HEK293 (cell line): ENCODE data around the gene SYNGR4.

Experiments
- CTCF ChIA-PET: fragments of 350-600 bp; formaldehyde crosslinking; extraction: SDS; loops from one replicate; lab custom pipeline; 2021; ENCODE audit warnings: antibody characterized with exemption; lab: Yijun Ruan, JAX
- POLR2A ChIA-PET: fragments of 300-600 bp; formaldehyde crosslinking; extraction: SDS; loops from one replicate; lab custom pipeline; 2020; ENCODE audit warnings: antibody characterized with exemption, inconsistent platforms; lab: Yijun Ruan, JAX
- H3K27ac ChIP-seq: fragments of 200-500 bp; sonication (Bioruptor generic); 2 replicates; pipeline ENCODE4 v1.5.1; 2014; ENCODE audit warnings: low read depth, low read length, control low read depth, inconsistent platforms; ENCODE audit errors: extremely low read depth
- H3K36me3 ChIP-seq, 2 experiments: fragments of 200-500 bp in 1 of 2; sonication (Bioruptor generic) in 1 of 2; 1 replicate in 1 of 2; 2 replicates in 1 of 2; pipeline ENCODE4 v1.5.1; 2014 to 2017; ENCODE audit warnings: inconsistent platforms in 2 of 2, low read length in 2 of 2; ENCODE audit not compliant: control insufficient read depth in 2 of 2, insufficient read depth in 1 of 2
- H3K4me1 ChIP-seq: fragments of 200-500 bp; sonication (Bioruptor generic); 2 replicates; pipeline ENCODE4 v1.5.1; 2014; ENCODE audit warnings: mild to moderate bottlenecking, low read length, inconsistent platforms; ENCODE audit not compliant: control insufficient read depth, insufficient read depth
- H3K4me3 ChIP-seq: 2 replicates; pipeline ENCODE4 v1.5.1; 2011; ENCODE audit warnings: low read depth, mild to moderate bottlenecking, control low read depth, low read length, moderate library complexity
- H3K9me3 ChIP-seq: fragments of 200-500 bp; sonication (Bioruptor generic); 2 replicates; pipeline ENCODE4 v1.5.1; 2014; ENCODE audit warnings: low read depth, low read length, inconsistent platforms; ENCODE audit not compliant: control insufficient read depth, insufficient read depth
- EGR2 ChIP-seq: fragments of 450-650 bp; formaldehyde crosslinking; IDR thresholded peaks from 2 replicates; pipeline ENCODE4 v1.5.1; 2016; ENCODE audit warnings: low read depth, missing biosample characterization, missing genetic modification characterization
- GLI2 ChIP-seq: fragments of 450-650 bp; formaldehyde crosslinking; IDR thresholded peaks from 2 replicates; pipeline ENCODE4; 2017; ENCODE audit warnings: missing biosample characterization, missing genetic modification characterization, low read depth, borderline replicate concordance
- GLI4 ChIP-seq: fragments of 450-650 bp; formaldehyde crosslinking; IDR thresholded peaks from 2 replicates; pipeline ENCODE4 v1.5.1; 2016; ENCODE audit warnings: missing biosample characterization, missing genetic modification characterization
- HOXA7 ChIP-seq: sonication (generic); formaldehyde crosslinking; IDR thresholded peaks from 2 replicates; pipeline ENCODE4 v1.8.1; 2022; ENCODE audit warnings: missing genetic modification reagents, borderline replicate concordance
- KLF9 ChIP-seq: fragments of 450-650 bp; formaldehyde crosslinking; IDR thresholded peaks from 2 replicates; pipeline ENCODE4 v1.5.1; 2016; ENCODE audit warnings: missing biosample characterization, missing genetic modification characterization, low read depth
- REPIN1 ChIP-seq: fragments of 450-650 bp; formaldehyde crosslinking; IDR thresholded peaks from 2 replicates; pipeline ENCODE4 v1.5.1; 2017; ENCODE audit warnings: missing biosample characterization, missing genetic modification characterization, low read depth
- ZBTB20 ChIP-seq: fragments of 450-650 bp; formaldehyde crosslinking; IDR thresholded peaks from 2 replicates; pipeline ENCODE4 v1.5.1; 2016; ENCODE audit warnings: missing biosample characterization, missing genetic modification characterization
- ZEB2 ChIP-seq: fragments of 450-650 bp; formaldehyde crosslinking; IDR thresholded peaks from 2 replicates; pipeline ENCODE4 v1.5.1; 2016; ENCODE audit warnings: missing biosample characterization, missing genetic modification characterization
- ZFHX2 ChIP-seq: fragments of 450-650 bp; formaldehyde crosslinking; conservative IDR thresholded peaks from 2 replicates; pipeline ENCODE4 v1.5.1; 2016; ENCODE audit warnings: missing biosample characterization, missing genetic modification characterization
- ZFP37 ChIP-seq: fragments of 450-650 bp; formaldehyde crosslinking; IDR thresholded peaks from 2 replicates; pipeline ENCODE4 v1.5.1; 2016; ENCODE audit warnings: missing biosample characterization, missing genetic modification characterization
- ZNF10 ChIP-seq: fragments of 450-650 bp; formaldehyde crosslinking; IDR thresholded peaks from 2 replicates; pipeline ENCODE4 v1.5.1; 2017; ENCODE audit warnings: missing biosample characterization, missing genetic modification characterization
- ZNF114 ChIP-seq: fragments of 450-650 bp; formaldehyde crosslinking; IDR thresholded peaks from 2 replicates; pipeline ENCODE4 v1.5.0; 2017; ENCODE audit warnings: missing biosample characterization, missing genetic modification characterization
- ZNF121 ChIP-seq: fragments of 450-650 bp; formaldehyde crosslinking; IDR thresholded peaks from 2 replicates; pipeline ENCODE4 v1.5.1; 2016; ENCODE audit warnings: missing biosample characterization, missing genetic modification characterization
- ZNF19 ChIP-seq: fragments of 450-650 bp; formaldehyde crosslinking; IDR thresholded peaks from 2 replicates; pipeline ENCODE4; 2016; ENCODE audit warnings: missing biosample characterization, missing genetic modification characterization, low read depth
- ZNF37A ChIP-seq: fragments of 450-650 bp; IDR thresholded peaks from 2 replicates; pipeline ENCODE4 v1.5.1; 2018; ENCODE audit warnings: missing biosample characterization, missing genetic modification characterization
- ZNF416 ChIP-seq: fragments of 450-650 bp; formaldehyde crosslinking; IDR thresholded peaks from 2 replicates; pipeline ENCODE4 v1.5.1; 2016; ENCODE audit warnings: missing biosample characterization, missing genetic modification characterization
- ZNF501 ChIP-seq: fragments of 450-650 bp; formaldehyde crosslinking; IDR thresholded peaks from 2 replicates; pipeline ENCODE4 v1.5.1; 2016; ENCODE audit warnings: missing biosample characterization, missing genetic modification characterization
- ZNF555 ChIP-seq: fragments of 450-650 bp; formaldehyde crosslinking; conservative IDR thresholded peaks from 2 replicates; pipeline ENCODE4 v1.5.1; 2017; ENCODE audit warnings: missing biosample characterization, mild to moderate bottlenecking, missing genetic modification characterization, inconsistent platforms
- ZNF560 ChIP-seq: fragments of 450-650 bp; formaldehyde crosslinking; IDR thresholded peaks from 2 replicates; pipeline ENCODE4 v1.5.1; 2017; ENCODE audit warnings: missing biosample characterization, missing genetic modification characterization, borderline replicate concordance
- ZNF629 ChIP-seq: fragments of 450-650 bp; formaldehyde crosslinking; IDR thresholded peaks from 2 replicates; pipeline ENCODE4 v1.5.1; 2017; ENCODE audit warnings: missing biosample characterization, missing genetic modification characterization
- ZNF76 ChIP-seq: fragments of 450-650 bp; formaldehyde crosslinking; IDR thresholded peaks from 2 replicates; pipeline ENCODE4; 2016; ENCODE audit warnings: low read depth, missing biosample characterization, missing genetic modification characterization, borderline replicate concordance
- TF ChIP-seq, protein P1 (sequence below): fragments of 450-650 bp; formaldehyde crosslinking; IDR thresholded peaks from 2 replicates; pipeline ENCODE4 v1.5.1; 2016; ENCODE audit warnings: missing biosample characterization, missing genetic modification characterization
- TF ChIP-seq, protein P2 (sequence below): fragments of 450-650 bp; formaldehyde crosslinking; IDR thresholded peaks from 2 replicates; pipeline ENCODE4 v1.5.1; 2016; ENCODE audit warnings: missing biosample characterization, missing genetic modification characterization
- TF ChIP-seq, protein P3 (sequence below): fragments of 450-650 bp; formaldehyde crosslinking; IDR thresholded peaks from 2 replicates; pipeline ENCODE4 v1.5.1; 2016; ENCODE audit warnings: missing biosample characterization, missing genetic modification characterization

Gene SYNGR4

DNA sequence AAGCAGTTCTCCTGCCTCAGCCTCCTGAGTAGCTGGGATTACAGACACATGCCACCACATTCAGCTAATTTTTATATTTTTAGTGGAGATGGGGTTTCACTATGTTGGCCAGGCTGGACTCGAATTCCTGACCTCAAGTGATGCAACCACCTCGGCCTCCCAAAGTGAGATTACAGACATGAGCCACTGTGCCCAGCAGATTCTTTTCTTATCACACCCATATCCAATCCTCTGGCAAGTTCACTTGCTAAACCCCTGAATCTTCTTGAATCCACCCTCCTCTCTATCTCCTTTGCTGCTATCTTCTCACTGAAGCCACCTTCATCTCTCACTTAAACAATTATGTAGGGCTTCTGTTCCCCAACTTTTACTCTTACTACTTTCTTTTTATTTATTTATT, 18.0 kb upstream of the SYNGR4 start (continued):
- no peak for TF ChIP-seq ZNF555 (tag by site-specific recombination)
- TF ChIP-seq, all 188 proteins: peak for 0

DNA sequence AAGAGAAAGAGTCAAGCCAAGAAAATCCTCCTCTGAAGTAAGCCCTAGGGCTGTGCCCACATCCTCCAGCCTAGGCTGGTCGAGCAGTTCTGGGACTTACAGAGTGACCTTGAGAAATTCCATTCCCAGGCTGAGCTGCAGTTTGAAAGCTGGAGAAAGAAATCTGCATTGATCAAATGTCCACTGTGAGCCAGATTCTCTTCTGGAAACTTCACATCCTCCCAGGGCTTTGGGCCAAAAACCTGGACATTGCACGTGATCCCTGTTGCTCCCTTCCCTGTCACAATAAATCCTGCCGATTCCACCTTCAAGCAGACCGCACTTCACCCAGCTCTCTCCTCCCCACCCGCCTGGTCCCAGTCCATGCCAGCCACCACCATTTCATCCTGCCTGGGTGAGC, 16.1 kb upstream of the SYNGR4 start:
- POLR2A ChIA-PET, result interaction anchor here (0.6 kb wide), 2 partner anchors 9 to 613 kb away, joined by 5 to 6 read pairs; no protein-coding TSS in a partner anchor
- H3K36me3 ChIP-seq, result no peaks in the 10 kb centered on the region; a peak in 1 of 3 replicates
- H3K4me1 ChIP-seq, result no peaks in the 10 kb centered on the region
- no peaks in the 10 kb centered on the region for H3K9me3 ChIP-seq
- TF ChIP-seq, protein P1, sequence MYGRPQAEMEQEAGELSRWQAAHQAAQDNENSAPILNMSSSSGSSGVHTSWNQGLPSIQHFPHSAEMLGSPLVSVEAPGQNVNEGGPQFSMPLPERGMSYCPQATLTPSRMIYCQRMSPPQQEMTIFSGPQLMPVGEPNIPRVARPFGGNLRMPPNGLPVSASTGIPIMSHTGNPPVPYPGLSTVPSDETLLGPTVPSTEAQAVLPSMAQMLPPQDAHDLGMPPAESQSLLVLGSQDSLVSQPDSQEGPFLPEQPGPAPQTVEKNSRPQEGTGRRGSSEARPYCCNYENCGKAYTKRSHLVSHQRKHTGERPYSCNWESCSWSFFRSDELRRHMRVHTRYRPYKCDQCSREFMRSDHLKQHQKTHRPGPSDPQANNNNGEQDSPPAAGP (tag by site-specific recombination), result no peak
- CTCF ChIA-PET, result interaction anchor here (0.6 to 1.6 kb wide), 8 partner anchors 7 to 236 kb away, joined by 3 to 6 read pairs (median 4); no protein-coding TSS in a partner anchor
- H3K27ac ChIP-seq, result no peak overlapping the region
- no peak overlapping the region for H3K4me3 ChIP-seq

DNA sequence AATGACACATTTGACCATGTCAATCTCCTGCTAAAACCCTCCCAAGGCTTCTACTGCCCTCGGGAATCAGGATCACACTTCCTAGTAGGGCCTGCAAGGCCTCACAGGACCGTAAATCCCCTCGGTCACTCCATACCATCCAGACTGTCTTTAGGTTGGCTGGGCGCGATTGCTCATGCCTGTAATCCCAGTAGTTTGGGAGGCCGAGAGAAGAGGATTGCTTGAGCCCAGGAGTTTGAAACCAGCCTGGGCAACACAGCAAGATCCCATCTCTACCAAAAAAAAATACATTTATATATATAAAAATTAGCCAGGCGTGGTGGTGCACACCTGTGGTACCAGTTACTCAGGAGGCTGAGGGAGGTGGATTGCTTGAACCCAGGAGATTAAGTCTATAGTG, 15.4 kb upstream of the SYNGR4 start:
- Histone ChIP-seq H3K9me3 (no peaks in the 10 kb centered on the region), H3K27ac (no peak overlapping the region), H3K4me3 (no peak overlapping the region), H3K36me3 (no peaks in the 10 kb centered on the region; a peak in 1 of 3 replicates), H3K4me1 (no peaks in the 10 kb centered on the region)
- TF ChIP-seq ZNF121 (tag by site-specific recombination) (peak; percentile 38; the same call in 1 of the 2 replicates), ZNF560 (tag by site-specific recombination) (no peak)
- ChIA-PET POLR2A (no interaction called here), CTCF (interaction anchor here (1.0 kb wide), 2 partner anchors 43 to 235 kb away, joined by 3 read pairs; no protein-coding TSS in a partner anchor)

DNA sequence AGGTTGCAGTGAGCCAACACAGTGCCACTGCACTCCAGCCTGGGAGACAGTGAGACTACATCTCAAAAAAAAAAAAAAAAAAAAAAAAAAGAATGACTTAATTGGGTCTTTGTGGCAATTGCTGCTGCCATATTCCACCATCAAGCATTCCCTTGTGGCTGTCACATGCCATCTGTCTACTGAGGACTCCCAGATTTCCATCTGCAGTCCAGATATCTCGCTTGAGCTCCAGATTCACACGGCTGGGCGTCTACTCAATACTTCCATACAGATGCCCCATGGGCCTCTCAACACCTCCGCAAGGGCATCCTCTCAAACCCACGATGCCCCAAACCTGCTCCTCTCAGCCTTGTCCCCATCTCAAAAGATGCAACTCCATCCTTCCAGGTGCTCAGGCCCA, 13.3 kb upstream of the SYNGR4 start:
- no peaks in the 10 kb centered on the region for H3K4me1 ChIP-seq
- POLR2A ChIA-PET, result interaction anchor here (1.0 to 2.1 kb wide), 3 partner anchors 12 to 30 kb away, joined by 4 to 7 read pairs (median 5); partner anchors contain the start of genes SYNGR4 and TMEM143

DNA sequence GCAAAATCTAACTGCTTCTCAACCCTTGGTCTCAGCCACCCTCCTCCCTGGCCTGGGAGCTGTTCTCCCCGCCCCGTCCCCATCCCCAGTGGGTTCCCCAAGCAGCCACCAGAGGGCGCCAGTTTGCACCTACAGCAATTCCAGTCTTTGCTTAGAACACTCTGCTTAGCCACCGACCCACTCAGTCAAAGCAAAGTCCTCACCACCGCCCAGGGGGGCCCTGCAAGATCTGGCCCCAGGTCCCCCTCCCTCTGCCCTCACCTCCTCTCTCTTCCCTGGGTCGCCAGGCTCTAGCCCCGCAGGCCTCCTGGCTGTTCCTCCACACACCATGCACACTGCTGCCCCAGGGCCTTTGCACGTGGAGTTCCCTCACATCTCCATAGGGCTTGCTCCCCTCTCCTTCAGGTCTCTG, 12.8 kb upstream of the SYNGR4 start:
- CTCF ChIA-PET, result interaction anchor here (0.6 to 2.2 kb wide), 19 partner anchors 9 to 323 kb away, joined by 3 to 25 read pairs (median 3); partner anchors contain the start of genes KDELR1, SYNGR4 and TMEM143
- H3K4me3 ChIP-seq, result no peak overlapping the region
- no peaks in the 10 kb centered on the region for H3K4me1 ChIP-seq
- no peaks in the 10 kb centered on the region for H3K9me3 ChIP-seq
- POLR2A ChIA-PET, result interaction anchor here (0.5 to 2.1 kb wide), 4 partner anchors 12 to 108 kb away, joined by 4 to 7 read pairs (median 4); partner anchors contain the start of genes SYNGR4 and TMEM143
- H3K27ac ChIP-seq, result no peak overlapping the region
- H3K36me3 ChIP-seq, result no peaks in the 10 kb centered on the region
- TF ChIP-seq ZNF37A (tag by site-specific recombination) (no peak), ZNF19 (tag by site-specific recombination) (no peak), ZFHX2 (no peak), ZNF629 (tag by site-specific recombination) (no peak), ZEB2 (tag by site-specific recombination) (no peak), ZNF76 (tag by site-specific recombination) (no peak), GLI4 (tag by site-specific recombination) (no peak), ZNF10 (tag by site-specific recombination) (peak; percentile 98), GLI2 (tag by site-specific recombination) (no peak), ZNF416 (tag by site-specific recombination) (no peak), ZFP37 (tag by site-specific recombination) (no peak), ZNF501 (tag by site-specific recombination) (peak; percentile 44; the same call in 1 of the 2 replicates), REPIN1 (0 out of 2 replicates have a peak, but pooled peaks have one; percentile 18)
- TF ChIP-seq, protein P2, sequence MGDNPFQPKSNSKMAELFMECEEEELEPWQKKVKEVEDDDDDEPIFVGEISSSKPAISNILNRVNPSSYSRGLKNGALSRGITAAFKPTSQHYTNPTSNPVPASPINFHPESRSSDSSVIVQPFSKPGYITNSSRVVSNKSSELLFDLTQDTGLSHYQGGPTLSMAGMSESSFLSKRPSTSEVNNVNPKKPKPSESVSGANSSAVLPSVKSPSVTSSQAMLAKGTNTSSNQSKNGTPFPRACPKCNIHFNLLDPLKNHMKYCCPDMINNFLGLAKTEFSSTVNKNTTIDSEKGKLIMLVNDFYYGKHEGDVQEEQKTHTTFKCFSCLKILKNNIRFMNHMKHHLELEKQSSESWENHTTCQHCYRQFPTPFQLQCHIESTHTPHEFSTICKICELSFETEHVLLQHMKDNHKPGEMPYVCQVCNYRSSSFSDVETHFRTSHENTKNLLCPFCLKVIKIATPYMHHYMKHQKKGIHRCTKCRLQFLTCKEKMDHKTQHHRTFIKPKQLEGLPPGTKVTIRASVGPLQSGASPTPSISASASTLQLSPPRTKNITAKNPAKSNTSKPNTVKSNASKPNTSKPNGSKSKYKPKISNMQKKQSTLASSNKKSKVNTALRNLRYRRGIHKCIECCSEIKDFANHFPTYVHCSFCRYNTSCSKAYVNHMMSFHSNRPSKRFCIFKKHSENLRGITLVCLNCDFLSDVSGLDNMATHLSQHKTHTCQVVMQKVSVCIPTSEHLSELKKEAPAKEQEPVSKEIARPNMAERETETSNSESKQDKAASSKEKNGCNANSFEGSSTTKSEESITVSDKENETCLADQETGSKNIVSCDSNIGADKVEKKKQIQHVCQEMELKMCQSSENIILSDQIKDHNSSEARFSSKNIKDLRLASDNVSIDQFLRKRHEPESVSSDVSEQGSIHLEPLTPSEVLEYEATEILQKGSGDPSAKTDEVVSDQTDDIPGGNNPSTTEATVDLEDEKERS (tag by site-specific recombination), result peak; percentile 93
- TF ChIP-seq, protein P3, sequence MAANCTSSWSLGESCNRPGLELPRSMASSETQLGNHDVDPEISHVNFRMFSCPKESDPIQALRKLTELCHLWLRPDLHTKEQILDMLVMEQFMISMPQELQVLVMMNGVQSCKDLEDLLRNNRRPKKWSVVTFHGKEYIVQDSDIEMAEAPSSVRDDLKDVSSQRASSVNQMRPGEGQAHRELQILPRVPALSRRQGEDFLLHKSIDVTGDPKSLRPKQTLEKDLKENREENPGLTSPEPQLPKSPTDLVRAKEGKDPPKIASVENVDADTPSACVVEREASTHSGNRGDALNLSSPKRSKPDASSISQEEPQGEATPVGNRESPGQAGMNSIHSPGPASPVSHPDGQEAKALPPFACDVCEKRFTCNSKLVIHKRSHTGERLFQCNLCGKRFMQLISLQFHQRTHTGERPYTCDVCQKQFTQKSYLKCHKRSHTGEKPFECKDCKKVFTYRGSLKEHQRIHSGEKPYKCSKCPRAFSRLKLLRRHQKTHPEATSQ, result 0 out of 2 replicates have a peak, but pooled peaks have one; percentile 48

More for the DNA sequence above, 13.3 kb upstream of the SYNGR4 start:
- Histone ChIP-seq H3K4me3 (no peak overlapping the region), H3K27ac (no peak overlapping the region), H3K9me3 (no peaks in the 10 kb centered on the region), H3K36me3 (no peaks in the 10 kb centered on the region; a peak in 1 of 3 replicates)
- no peak for TF ChIP-seq ZNF114 (tag by site-specific recombination)
- no peak for TF ChIP-seq EGR2 (tag by site-specific recombination)
- no peak for TF ChIP-seq KLF9 (tag by site-specific recombination)
- no peak for TF ChIP-seq HOXA7 (CRISPR knock-in tag)
- TF ChIP-seq ZBTB20 (tag by site-specific recombination), result no peak
- CTCF ChIA-PET, result interaction anchor here (0.6 to 2.2 kb wide), 21 partner anchors 10 to 323 kb away, joined by 3 to 25 read pairs (median 3); partner anchors contain the start of genes KDELR1, SYNGR4 and TMEM143
